Stomach (tissue), 4 donors: Measurements from ENCODE around the gene ARL4A.
"Not testable (repeated sequence)": the region's sequence is repeated elsewhere in the genome, so short reads cannot be mapped to it uniquely, and the experiment has no call there.

Experiments used
- CTCF ChIP-seq, 7 experiments: fragments of 450-650 bp in 4 of 7; fragments of 200-600 bp in 3 of 7; sonication (generic) in 3 of 7; IDR thresholded peaks; one replicate each; pipeline ENCODE4 v1.5.1; 2016 to 2019; ENCODE audit warnings: antibody characterized with exemption in 7 of 7, control low read depth in 2 of 7, mild to moderate bottlenecking in 1 of 7
- EP300 ChIP-seq: sonication (generic); formaldehyde crosslinking; IDR thresholded peaks from one replicate; pipeline ENCODE4 v1.6.1; 2017; ENCODE audit warnings: antibody characterized with exemption
- POLR2AphosphoS5 ChIP-seq, 3 donors: sonication (generic); formaldehyde crosslinking; IDR thresholded peaks; one replicate each; pipeline ENCODE4 v1.6.1; 2016; ENCODE audit warnings: antibody characterized with exemption in 3 of 3

GRCh38 chr7:12660986-12661385, 26.4 kb upstream of the ARL4A start:
- not testable (repeated sequence) for TF ChIP-seq CTCF (IDR thresholded peaks at IDR 0.05); POLR2AphosphoS5 (IDR thresholded peaks at IDR 0.05); EP300
